Measurements from ENCODE around the gene IL1A.
"Not testable (repeated sequence)": the region's sequence is repeated elsewhere in the genome, so short reads cannot be mapped to it uniquely, and the experiment has no call there.

IL1A gene

GRCh38 chr2:112784199-112785189 lies at the start of gene IL1A:
Gene IL1A, minus strand, starts transcription at chr2:112784493. Its CDS starts 723 bp downstream, at chr2:112783770.
- DNase-seq (ENCODE audit: low read depth): no peak

GRCh38 chr2:112833976-112834375 lies 49.7 kb upstream of the IL1A start:
- DNase-seq (ENCODE audit: low read depth): no peak

DNA sequence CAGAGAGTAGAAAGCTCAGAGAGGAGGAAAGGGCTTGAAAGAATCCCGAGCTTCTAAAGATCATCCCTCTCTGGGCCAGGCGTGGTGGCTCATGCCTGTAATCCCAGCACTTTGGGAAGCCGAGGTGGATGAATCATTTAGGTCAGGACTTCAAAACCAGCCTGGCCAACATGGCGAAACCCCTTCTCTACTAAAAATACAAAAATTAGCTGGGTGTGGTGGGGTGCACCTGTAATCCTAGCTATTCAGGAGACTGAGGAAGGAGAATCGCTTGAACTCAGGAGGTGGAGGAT lies 49.3 kb upstream of the IL1A start:
- DNase-seq (ENCODE audit: low read depth): not testable (repeated sequence)

GRCh38 chr2:112832841-112833638 lies 48.7 kb upstream of the IL1A start:
- DNase-seq (ENCODE audit: low read depth): no peak

- DNase-seq (ENCODE audit: low read depth): no peak
Measured at GRCh38 chr2:112831946-112832840, 47.9 kb upstream of the IL1A start.

GRCh38 chr2:112831513-112831845 lies 47.2 kb upstream of the IL1A start:
- no peak for DNase-seq (ENCODE audit: low read depth)

DNA sequence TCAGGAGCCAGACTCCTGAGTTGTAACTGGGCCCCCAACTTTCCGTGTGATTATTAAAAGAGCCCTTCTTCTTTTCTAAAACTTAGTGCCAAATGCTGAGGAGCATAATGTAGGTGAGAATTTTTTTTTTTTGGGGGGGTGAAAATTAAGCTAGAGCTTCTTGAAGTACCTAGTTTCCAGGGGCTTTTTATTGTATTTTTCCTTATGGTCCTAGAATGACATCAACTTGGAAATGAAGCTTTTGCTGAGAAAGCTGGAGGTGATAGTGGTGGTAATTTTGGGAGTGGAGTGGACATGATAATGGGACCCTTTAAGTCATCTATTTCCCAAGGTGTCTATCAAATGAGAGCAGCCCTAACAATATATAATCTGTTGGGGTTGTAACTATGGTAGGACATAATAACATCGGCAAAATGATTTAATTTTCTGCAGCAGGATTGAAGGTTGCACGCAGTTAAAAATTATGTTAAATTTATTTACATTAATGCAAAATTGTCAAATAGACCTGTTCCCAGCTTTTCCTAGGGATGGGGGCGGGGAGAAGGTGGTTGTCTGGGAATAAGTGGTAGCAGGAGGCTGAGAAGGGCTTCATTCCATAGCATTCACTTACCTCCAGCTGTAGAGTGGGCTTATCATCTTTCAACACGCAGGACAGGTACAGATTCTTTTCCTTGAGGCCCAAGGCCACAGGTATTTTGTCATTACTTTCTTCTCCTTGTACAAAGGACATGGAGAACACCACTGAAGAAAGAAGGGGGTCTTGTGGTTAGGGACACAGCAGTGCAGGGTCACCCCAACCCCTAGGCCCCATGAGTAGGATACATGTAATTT lies 46.6 kb upstream of the IL1A start:
- no peak for DNase-seq (ENCODE audit: low read depth)

GRCh38 chr2:112829961-112830681 lies 45.8 kb upstream of the IL1A start:
- no peak for DNase-seq (ENCODE audit: low read depth)

DNA sequence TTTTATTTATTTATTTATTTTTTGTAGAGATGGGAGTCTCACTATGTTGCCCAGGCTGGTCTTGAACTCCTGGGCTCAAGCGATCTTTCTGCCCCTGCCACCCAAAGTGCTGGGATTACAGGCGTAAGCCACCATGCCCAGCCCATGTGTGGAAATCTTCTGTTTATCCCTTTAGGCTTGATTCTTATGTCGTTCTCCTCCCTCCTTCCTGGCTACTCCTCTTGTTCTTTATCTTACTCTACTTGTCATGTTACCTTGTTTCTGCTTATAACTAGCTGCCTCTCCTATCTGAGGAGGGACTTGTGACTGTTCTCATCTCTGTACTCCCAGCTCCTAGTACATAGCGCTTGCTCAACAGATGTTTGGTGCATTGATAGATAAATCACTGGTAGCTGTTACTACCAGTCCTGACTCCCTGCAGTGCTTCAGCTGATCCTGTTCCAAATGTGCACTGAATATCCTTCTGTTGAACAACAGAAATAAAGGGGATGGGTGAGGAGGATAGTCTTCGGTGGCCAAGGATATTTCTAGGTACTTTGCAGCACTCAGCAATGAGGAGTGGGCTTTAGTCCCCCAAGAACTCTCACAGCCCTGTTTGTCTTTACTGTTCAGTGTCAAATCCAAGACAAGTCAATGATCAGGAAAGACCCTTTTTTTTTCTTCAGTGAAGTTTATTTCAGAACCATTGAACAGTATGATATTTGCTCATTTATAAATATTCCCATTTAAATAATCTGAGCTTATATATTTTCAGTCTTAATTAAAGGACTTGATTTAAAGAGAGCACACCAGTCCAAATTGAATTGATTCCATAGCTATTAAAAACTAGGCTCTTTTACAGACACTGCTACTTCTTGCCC lies 45.0 kb upstream of the IL1A start:
- no peak for DNase-seq (ENCODE audit: low read depth)

- DNase-seq (ENCODE audit: low read depth): no peak
Measured at GRCh38 chr2:112828251-112828691, 44.0 kb upstream of the IL1A start.

- no peak for DNase-seq (ENCODE audit: low read depth)
Measured at GRCh38 chr2:112827604-112828185, 43.4 kb upstream of the IL1A start.

DNA sequence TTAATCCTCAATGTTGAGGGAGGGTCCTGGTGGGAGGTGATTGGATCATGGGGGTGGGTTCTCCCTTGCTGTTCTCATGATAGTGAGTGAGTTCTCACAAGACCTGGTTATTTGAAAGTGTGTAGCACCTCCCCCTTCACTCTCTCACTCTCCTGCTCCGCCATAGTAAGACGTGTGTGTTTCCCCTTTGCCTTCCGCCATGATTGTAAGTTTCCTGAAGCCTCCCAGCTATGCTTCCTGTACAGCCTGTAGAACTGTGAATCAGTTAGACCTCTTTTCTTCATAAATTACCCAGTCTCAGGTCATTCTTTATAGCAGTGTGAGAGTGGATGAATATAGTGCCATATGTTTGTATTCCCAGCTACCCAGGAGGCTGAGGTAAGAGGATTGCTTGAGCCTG lies 42.7 kb upstream of the IL1A start:
- no peak for DNase-seq (ENCODE audit: low read depth)

GRCh38 chr2:112825706-112826105 lies 41.4 kb upstream of the IL1A start:
- DNase-seq (ENCODE audit: low read depth): no peak

- no peak for DNase-seq (ENCODE audit: low read depth)
Measured at GRCh38 chr2:112824694-112825085, 40.4 kb upstream of the IL1A start.

DNA sequence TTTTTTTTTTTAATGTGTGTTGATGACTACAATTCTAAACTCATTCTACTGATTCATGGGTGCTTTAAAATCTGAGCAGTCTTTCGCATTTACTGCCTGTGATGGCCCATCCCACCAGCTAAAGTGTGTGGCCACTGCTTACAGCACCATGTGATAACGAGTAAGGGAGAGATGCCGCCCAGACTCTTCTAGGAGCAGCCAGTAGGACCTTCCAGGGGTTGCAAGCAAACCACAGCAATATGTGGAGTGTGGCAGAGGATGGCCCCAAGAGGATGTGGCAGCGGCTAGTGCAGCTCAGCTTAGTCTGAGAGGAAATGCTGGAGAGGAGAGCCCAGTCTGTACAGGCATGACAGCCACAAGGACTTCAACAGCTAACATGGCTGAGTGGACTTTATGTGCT lies 37.4 kb upstream of the IL1A start:
- no peak for DNase-seq (ENCODE audit: low read depth)

DNA sequence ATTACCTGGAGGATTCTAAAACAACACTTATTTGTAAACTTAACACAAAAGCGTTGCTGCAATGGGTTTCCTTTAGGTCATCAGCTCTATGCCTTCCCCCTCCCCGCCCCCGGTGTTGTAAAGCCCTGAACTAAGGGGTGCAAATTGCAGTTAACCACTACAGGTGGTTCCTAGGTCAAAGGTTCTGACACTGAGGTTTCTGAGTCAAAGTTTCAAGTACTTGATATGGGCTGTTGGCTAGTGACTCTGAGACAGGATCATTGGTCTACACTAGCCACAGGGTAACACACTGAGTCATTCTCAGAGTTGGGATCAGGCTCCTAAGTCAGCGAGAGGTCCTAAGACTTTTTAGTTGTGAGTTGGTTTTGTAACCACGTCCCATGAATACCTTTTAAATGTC lies 36.8 kb upstream of the IL1A start:
- DNase-seq (ENCODE audit: low read depth): no peak

DNA sequence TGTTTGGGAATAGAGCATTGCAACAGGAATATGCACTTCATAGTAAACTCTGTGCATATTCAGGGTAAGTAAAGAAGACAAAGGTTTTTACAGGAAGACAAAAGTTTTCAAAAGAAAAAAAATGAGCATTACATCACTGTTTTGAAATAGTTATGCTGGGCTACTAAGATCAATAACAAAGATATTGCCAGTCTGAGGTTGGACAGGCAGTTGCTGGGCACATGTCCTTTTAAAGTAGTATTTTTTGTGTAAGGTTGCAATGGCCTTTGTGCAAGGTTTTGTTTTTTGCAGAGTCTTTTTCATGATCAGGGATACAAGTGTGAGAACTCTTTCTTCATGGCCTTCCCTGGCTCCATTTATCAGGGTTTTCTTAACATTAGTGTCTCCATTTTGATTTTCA lies 36.0 kb upstream of the IL1A start:
- DNase-seq (ENCODE audit: low read depth): no peak

GRCh38 chr2:112819081-112819480 lies 34.8 kb upstream of the IL1A start:
- DNase-seq (ENCODE audit: low read depth): no peak

Data from stimulated activated CD8-positive, alpha-beta memory T cell treated with anti-CD3 and anti-CD28 coated beads, Interleukin-15, amount 100 ng/mL, for 1 hour (primary cell).